ENCODE data around the gene RGL4. TPM values are rescaled to one million over a fixed set of nuclear protein-coding genes. Genes with fewer than 3 reads are reported as not detected.

The RGL4 gene
- total and polyA plus RNA-seq, 2 experiments from 2014 or later, result 0.16 TPM; not detected in 1

DNA sequence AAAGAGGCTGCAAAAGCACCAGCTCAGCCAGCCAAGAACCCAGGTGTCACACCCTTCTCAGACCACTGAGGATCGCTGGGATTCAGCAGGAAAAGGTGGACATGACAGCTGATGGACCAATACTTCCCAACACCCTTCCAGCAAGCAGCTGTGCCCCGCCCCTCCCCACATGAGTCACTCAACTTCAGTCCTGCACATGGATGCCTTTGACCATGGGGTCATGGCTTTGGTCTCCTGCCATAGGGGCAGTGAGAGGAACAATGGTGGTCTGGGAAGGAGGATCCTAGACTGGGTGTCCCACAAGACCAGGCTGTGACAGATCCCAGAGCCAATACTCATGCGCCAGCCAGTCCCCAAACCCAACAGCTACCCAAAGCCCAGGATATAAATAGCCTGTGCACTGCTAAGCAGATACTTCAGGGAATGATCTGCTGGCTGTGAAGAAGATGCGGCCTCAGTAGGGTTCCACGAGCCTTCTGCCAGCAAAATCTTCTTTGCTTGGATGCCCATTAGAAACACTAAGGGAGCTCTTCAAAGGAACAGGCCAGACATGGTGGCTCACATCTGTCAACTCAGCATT lies 5.5 kb upstream of the RGL4 start (continued):
- TF ChIP-seq, protein P1, sequence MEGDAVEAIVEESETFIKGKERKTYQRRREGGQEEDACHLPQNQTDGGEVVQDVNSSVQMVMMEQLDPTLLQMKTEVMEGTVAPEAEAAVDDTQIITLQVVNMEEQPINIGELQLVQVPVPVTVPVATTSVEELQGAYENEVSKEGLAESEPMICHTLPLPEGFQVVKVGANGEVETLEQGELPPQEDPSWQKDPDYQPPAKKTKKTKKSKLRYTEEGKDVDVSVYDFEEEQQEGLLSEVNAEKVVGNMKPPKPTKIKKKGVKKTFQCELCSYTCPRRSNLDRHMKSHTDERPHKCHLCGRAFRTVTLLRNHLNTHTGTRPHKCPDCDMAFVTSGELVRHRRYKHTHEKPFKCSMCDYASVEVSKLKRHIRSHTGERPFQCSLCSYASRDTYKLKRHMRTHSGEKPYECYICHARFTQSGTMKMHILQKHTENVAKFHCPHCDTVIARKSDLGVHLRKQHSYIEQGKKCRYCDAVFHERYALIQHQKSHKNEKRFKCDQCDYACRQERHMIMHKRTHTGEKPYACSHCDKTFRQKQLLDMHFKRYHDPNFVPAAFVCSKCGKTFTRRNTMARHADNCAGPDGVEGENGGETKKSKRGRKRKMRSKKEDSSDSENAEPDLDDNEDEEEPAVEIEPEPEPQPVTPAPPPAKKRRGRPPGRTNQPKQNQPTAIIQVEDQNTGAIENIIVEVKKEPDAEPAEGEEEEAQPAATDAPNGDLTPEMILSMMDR (conservative IDR thresholded peaks at IDR 0.05; ENCODE audit: low read depth in 2 of 2), result no peak
- TF ChIP-seq ZNF114 (CRISPR knock-in tag; IDR thresholded peaks at IDR 0.05) (no peak), ZNF331 (CRISPR knock-in tag; IDR thresholded peaks at IDR 0.05; ENCODE audit: low read depth) (no peak)

DNA sequence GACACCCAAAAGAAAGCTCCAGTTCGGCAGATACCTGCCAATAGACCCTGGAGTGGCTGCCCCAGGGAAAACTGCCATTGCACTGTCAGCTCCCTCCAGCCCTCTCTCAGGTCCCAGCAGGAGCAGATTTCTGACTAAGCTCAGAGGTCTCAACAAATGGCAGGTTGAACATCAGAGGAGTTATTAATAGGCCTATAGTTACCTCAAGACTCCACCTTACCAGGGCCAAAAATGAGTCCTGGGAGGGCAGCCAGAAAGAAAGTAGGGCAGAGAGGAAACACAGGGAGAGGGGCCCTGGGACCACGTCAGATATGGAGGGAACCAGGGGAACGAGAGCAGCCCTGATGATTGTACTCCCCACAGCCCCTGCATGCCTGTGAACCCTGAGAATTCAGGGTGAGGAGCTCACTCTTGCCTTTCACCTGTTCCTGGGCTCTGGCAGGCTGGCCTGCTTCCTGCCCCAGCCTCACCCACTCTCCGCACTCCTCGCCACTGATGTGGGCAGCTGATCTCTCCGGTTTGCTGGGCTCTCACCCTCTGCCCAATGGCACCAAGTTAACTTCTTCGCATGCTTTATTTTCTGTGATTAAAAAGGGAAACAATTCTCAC lies 4.3 kb upstream of the RGL4 start:
- Mint-ChIP-seq H3K36me3 (ENCODE audit: low read depth) (peaks cover 4% of the 10 kb centered on the region; the same call in 2 of the 3 replicates), H3K27ac (no peak overlapping the region), H3K27me3 (ENCODE audit: insufficient read depth, low read depth, poor library complexity) (peaks cover 5% of the 10 kb centered on the region), H3K4me1 (no peaks in the 10 kb centered on the region), H3K9me3 (no peaks in the 10 kb centered on the region), H3K4me3 (no peak overlapping the region)
- H3K27me3 ChIP-seq (ENCODE audit: insufficient read depth), result no peaks in the 10 kb centered on the region
- no peak overlapping the region for H3K4me3 ChIP-seq
- no peaks in the 10 kb centered on the region for H3K79me2 ChIP-seq (replicated peaks; ENCODE audit: insufficient read depth)
- ATAC-seq (no peak), DNase-seq (ENCODE audit: low spot score) (no peak)
- peaks cover 4% of the 10 kb centered on the region; the same call in 1 of the 2 replicates for H3K36me3 ChIP-seq (ENCODE audit: insufficient read depth)
- no peak overlapping the region for H3K4me2 ChIP-seq
- no peak overlapping the region for H2AFZ ChIP-seq
- no peaks in the 10 kb centered on the region for H3K9me2 ChIP-seq (ENCODE audit: insufficient read depth)
- H3F3A ChIP-seq (replicated peaks; ENCODE audit: low read depth), result no peaks in the 10 kb centered on the region
- H4K20me1 ChIP-seq (replicated peaks; ENCODE audit: insufficient read depth), result peaks cover 3% of the 10 kb centered on the region
- H3K4me1 ChIP-seq (ENCODE audit: insufficient read depth), result no peaks in the 10 kb centered on the region
- H3K27ac ChIP-seq (ENCODE audit: low read depth), result no peak overlapping the region
- TF ChIP-seq, protein P1 (conservative IDR thresholded peaks at IDR 0.05; ENCODE audit: low read depth in 2 of 2), result no peak
- TF ChIP-seq CREB1 (CRISPR knock-in tag; IDR thresholded peaks at IDR 0.05; ENCODE audit: low read depth), result no peak
- no peak for TF ChIP-seq EZH2 (IDR thresholded peaks at IDR 0.05; ENCODE audit: low read depth, unreplicated experiment)
- no peak for TF ChIP-seq NANOG (IDR thresholded peaks at IDR 0.05; ENCODE audit: borderline replicate concordance)
- no peak for TF ChIP-seq POLR2AphosphoS5 (IDR thresholded peaks at IDR 0.05; ENCODE audit: low read depth)
- TF ChIP-seq, protein P2, sequence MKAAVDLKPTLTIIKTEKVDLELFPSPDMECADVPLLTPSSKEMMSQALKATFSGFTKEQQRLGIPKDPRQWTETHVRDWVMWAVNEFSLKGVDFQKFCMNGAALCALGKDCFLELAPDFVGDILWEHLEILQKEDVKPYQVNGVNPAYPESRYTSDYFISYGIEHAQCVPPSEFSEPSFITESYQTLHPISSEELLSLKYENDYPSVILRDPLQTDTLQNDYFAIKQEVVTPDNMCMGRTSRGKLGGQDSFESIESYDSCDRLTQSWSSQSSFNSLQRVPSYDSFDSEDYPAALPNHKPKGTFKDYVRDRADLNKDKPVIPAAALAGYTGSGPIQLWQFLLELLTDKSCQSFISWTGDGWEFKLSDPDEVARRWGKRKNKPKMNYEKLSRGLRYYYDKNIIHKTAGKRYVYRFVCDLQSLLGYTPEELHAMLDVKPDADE (IDR thresholded peaks at IDR 0.05), result no peak
- TF ChIP-seq, protein P3, sequence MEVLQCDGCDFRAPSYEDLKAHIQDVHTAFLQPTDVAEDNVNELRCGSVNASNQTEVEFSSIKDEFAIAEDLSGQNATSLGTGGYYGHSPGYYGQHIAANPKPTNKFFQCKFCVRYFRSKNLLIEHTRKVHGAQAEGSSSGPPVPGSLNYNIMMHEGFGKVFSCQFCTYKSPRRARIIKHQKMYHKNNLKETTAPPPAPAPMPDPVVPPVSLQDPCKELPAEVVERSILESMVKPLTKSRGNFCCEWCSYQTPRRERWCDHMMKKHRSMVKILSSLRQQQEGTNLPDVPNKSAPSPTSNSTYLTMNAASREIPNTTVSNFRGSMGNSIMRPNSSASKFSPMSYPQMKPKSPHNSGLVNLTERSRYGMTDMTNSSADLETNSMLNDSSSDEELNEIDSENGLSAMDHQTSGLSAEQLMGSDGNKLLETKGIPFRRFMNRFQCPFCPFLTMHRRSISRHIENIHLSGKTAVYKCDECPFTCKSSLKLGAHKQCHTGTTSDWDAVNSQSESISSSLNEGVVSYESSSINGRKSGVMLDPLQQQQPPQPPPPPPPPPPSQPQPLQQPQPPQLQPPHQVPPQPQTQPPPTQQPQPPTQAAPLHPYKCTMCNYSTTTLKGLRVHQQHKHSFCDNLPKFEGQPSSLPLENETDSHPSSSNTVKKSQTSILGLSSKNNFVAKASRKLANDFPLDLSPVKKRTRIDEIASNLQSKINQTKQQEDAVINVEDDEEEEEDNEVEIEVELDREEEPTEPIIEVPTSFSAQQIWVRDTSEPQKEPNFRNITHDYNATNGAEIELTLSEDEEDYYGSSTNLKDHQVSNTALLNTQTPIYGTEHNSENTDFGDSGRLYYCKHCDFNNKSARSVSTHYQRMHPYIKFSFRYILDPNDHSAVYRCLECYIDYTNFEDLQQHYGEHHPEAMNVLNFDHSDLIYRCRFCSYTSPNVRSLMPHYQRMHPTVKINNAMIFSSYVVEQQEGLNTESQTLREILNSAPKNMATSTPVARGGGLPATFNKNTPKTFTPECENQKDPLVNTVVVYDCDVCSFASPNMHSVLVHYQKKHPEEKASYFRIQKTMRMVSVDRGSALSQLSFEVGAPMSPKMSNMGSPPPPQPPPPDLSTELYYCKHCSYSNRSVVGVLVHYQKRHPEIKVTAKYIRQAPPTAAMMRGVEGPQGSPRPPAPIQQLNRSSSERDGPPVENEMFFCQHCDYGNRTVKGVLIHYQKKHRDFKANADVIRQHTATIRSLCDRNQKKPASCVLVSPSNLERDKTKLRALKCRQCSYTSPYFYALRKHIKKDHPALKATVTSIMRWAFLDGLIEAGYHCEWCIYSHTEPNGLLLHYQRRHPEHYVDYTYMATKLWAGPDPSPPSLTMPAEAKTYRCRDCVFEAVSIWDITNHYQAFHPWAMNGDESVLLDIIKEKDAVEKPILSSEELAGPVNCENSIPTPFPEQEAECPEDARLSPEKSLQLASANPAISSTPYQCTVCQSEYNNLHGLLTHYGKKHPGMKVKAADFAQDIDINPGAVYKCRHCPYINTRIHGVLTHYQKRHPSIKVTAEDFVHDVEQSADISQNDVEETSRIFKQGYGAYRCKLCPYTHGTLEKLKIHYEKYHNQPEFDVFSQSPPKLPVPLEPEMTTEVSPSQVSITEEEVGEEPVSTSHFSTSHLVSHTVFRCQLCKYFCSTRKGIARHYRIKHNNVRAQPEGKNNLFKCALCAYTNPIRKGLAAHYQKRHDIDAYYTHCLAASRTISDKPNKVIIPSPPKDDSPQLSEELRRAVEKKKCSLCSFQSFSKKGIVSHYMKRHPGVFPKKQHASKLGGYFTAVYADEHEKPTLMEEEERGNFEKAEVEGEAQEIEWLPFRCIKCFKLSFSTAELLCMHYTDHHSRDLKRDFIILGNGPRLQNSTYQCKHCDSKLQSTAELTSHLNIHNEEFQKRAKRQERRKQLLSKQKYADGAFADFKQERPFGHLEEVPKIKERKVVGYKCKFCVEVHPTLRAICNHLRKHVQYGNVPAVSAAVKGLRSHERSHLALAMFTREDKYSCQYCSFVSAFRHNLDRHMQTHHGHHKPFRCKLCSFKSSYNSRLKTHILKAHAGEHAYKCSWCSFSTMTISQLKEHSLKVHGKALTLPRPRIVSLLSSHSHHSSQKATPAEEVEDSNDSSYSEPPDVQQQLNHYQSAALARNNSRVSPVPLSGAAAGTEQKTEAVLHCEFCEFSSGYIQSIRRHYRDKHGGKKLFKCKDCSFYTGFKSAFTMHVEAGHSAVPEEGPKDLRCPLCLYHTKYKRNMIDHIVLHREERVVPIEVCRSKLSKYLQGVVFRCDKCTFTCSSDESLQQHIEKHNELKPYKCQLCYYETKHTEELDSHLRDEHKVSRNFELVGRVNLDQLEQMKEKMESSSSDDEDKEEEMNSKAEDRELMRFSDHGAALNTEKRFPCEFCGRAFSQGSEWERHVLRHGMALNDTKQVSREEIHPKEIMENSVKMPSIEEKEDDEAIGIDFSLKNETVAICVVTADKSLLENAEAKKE (CRISPR knock-in tag; IDR thresholded peaks at IDR 0.05), result no peak

All from GM23338 (cell line).